ENCODE measurements around the gene KCNJ12. TPM values are rescaled to one million over a fixed set of nuclear protein-coding genes. Genes with fewer than 3 reads are reported as not detected.
"Not testable (repeated sequence)": the region's sequence is repeated elsewhere in the genome, so short reads cannot be mapped to it uniquely, and the experiment has no call there.

Gene KCNJ12
- polyA plus RNA-seq, 3 donors, result 6.8 to 7.2 (median 7.0) TPM

GRCh38 chr17:21347660-21348059 lies 28.5 kb upstream of the KCNJ12 start:
- DNase-seq, result not testable (repeated sequence)

GRCh38 chr17:21348081-21348925 lies 27.9 kb upstream of the KCNJ12 start:
- DNase-seq, result not testable (repeated sequence)

GRCh38 chr17:21348926-21349261 lies 27.3 kb upstream of the KCNJ12 start:
- DNase-seq, result not testable (repeated sequence)

- not testable (repeated sequence) for DNase-seq
Observed at GRCh38 chr17:21349358-21350050, 26.7 kb upstream of the KCNJ12 start.

- DNase-seq, result not testable (repeated sequence)
Observed at GRCh38 chr17:21350495-21350894, 25.7 kb upstream of the KCNJ12 start.

- DNase-seq, result no peak
Observed at GRCh38 chr17:21351366-21352065, 24.6 kb upstream of the KCNJ12 start.

GRCh38 chr17:21352221-21352980 lies 23.8 kb upstream of the KCNJ12 start:
- no peak for DNase-seq

GRCh38 chr17:21352981-21353265 lies 23.2 kb upstream of the KCNJ12 start:
- no peak for DNase-seq

- no peak for DNase-seq
Observed at GRCh38 chr17:21353326-21354010, 22.7 kb upstream of the KCNJ12 start.

GRCh38 chr17:21354796-21355385 lies 21.3 kb upstream of the KCNJ12 start:
- no peak for DNase-seq

GRCh38 chr17:21355586-21355985 lies 20.6 kb upstream of the KCNJ12 start:
- no peak for DNase-seq

- no peak for DNase-seq
Observed at GRCh38 chr17:21356537-21357127, 19.5 kb upstream of the KCNJ12 start.

- no peak for DNase-seq
Observed at GRCh38 chr17:21357281-21357680, 18.9 kb upstream of the KCNJ12 start.

- DNase-seq, result no peak
Observed at GRCh38 chr17:21357696-21358656, 18.2 kb upstream of the KCNJ12 start.

GRCh38 chr17:21358682-21359482 lies 17.3 kb upstream of the KCNJ12 start:
- DNase-seq, result no peak

GRCh38 chr17:21359483-21359840 lies 16.7 kb upstream of the KCNJ12 start:
- DNase-seq, result no peak

GRCh38 chr17:21360048-21360447 lies 16.1 kb upstream of the KCNJ12 start:
- no peak for DNase-seq

- DNase-seq, result no peak
Observed at GRCh38 chr17:21361020-21361809, 14.9 kb upstream of the KCNJ12 start.
